Glomerular visceral epithelial cell (primary cell): ENCODE measurements around the gene PNPLA2.

Source experiments
- DNase-seq: peaks from one replicate; pipeline ENCODE4 v3.0.0-alpha.2; 2016; ENCODE audit errors: extremely low spot score

PNPLA2 gene

GRCh38 chr11:844693-845644 is 26.3 kb downstream of the PNPLA2 start:
- peak; percentile 94 for DNase-seq

GRCh38 chr11:845872-846495 is 27.3 kb downstream of the PNPLA2 start:
- DNase-seq = peak; percentile 55

- no peak for DNase-seq
Observed at GRCh38 chr11:846496-847098, 27.9 kb downstream of the PNPLA2 start.

- no peak for DNase-seq
Observed at GRCh38 chr11:847876-848275, 29.2 kb downstream of the PNPLA2 start.

- DNase-seq = peak; percentile 48
Observed at GRCh38 chr11:848380-848931, 29.7 kb downstream of the PNPLA2 start.

GRCh38 chr11:849104-849824 is 30.6 kb downstream of the PNPLA2 start:
- no peak for DNase-seq

- no peak for DNase-seq
Observed at GRCh38 chr11:849951-850774, 31.4 kb downstream of the PNPLA2 start.

GRCh38 chr11:850775-851763 is 32.4 kb downstream of the PNPLA2 start:
- no peak for DNase-seq

- no peak for DNase-seq
Observed at GRCh38 chr11:852762-853161, 34.0 kb downstream of the PNPLA2 start.

- DNase-seq = no peak
Observed at GRCh38 chr11:853682-854448, 35.2 kb downstream of the PNPLA2 start.

GRCh38 chr11:854601-855329 is 36.1 kb downstream of the PNPLA2 start:
- DNase-seq = no peak

- DNase-seq = no peak
Observed at GRCh38 chr11:855330-855674, 36.6 kb downstream of the PNPLA2 start.

- DNase-seq = no peak
Observed at GRCh38 chr11:855796-856195, 37.1 kb downstream of the PNPLA2 start.

GRCh38 chr11:856397-856796 is 37.7 kb downstream of the PNPLA2 start:
- DNase-seq = no peak

GRCh38 chr11:858053-858761 is 39.5 kb downstream of the PNPLA2 start:
- no peak for DNase-seq

GRCh38 chr11:858762-859339 is 40.1 kb downstream of the PNPLA2 start:
- no peak for DNase-seq
